Measurements from ENCODE around the gene NGDN. TPM values are rescaled to one million over a fixed set of nuclear protein-coding genes. Genes with fewer than 3 reads are reported as not detected.

Gene NGDN, protein sequence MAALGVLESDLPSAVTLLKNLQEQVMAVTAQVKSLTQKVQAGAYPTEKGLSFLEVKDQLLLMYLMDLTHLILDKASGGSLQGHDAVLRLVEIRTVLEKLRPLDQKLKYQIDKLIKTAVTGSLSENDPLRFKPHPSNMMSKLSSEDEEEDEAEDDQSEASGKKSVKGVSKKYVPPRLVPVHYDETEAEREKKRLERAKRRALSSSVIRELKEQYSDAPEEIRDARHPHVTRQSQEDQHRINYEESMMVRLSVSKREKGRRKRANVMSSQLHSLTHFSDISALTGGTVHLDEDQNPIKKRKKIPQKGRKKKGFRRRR
- 56.5 and 56.8 TPM in 2 replicates for total RNA-seq

GRCh38 chr14:23469127-23469905 is at the start of gene NGDN:
TSS of gene NGDN (plus strand) at chr14:23469703. CDS start at chr14:23469716, 13 bp downstream.

GRCh38 chr14:23435543-23436326 is 33.8 kb upstream of the NGDN start, which contains the start of gene MYH7:
TSS of gene MYH7 (minus strand) at chr14:23435660. CDS start at chr14:23433732, 1,928 bp downstream.

Other genes starting within 250 kb of the NGDN start
- not detected in 2 replicates for gene RNF212B, start 231.8 kb upstream of the NGDN start, total RNA-seq
- gene HOMEZ, start 183.6 kb upstream of the NGDN start, total RNA-seq = 3.3 and 4.0 TPM in 2 replicates
- 1.3 and 1.9 TPM in 2 replicates for gene PPP1R3E, start 166.8 kb upstream of the NGDN start, total RNA-seq
- 12.1 and 14.6 TPM in 2 replicates for gene BCL2L2, start 162.9 kb upstream of the NGDN start, total RNA-seq
- 83.3 and 103 TPM in 2 replicates for gene PABPN1, start 148.2 kb upstream of the NGDN start, total RNA-seq
- gene SLC22A17, start 116.8 kb upstream of the NGDN start, total RNA-seq = 1.1 and 8.5 TPM in 2 replicates
- gene EFS, start 104.5 kb upstream of the NGDN start, total RNA-seq = 0.94 TPM in 1 of 2 replicates, not detected in the other
- not detected in 2 replicates for gene IL25, start 96.9 kb upstream of the NGDN start, total RNA-seq
- gene CMTM5, start 92.7 kb upstream of the NGDN start, total RNA-seq = not detected in 2 replicates
- gene MYH6, start 61.4 kb upstream of the NGDN start, total RNA-seq = not detected in 2 replicates
- gene MYH7, start 34.0 kb upstream of the NGDN start, total RNA-seq = not detected in 2 replicates
- 0.27 and 0.38 TPM in 2 replicates for gene ZFHX2, start 82.1 kb downstream of the NGDN start, total RNA-seq
- gene THTPA, start 86.6 kb downstream of the NGDN start, total RNA-seq = 7.9 and 15.7 TPM in 2 replicates
- gene AP1G2, start 98.1 kb downstream of the NGDN start, total RNA-seq = 4.9 and 13.3 TPM in 2 replicates
- not detected in 2 replicates for gene JPH4, start 109.1 kb downstream of the NGDN start, total RNA-seq
- gene DHRS2, start 166.7 kb downstream of the NGDN start, total RNA-seq = 0.09 TPM in 1 of 2 replicates, not detected in the other

Data from endothelial cell of coronary artery (primary cell).